Effector memory CD4-positive, alpha-beta T cell (primary cell): Measurements from ENCODE around the gene SETD9.

Experiments
- DNase-seq, 3 donors: peaks; one replicate each; pipeline ENCODE4 v3.0.0-alpha.2; 2020
- H3K27ac ChIP-seq: 2 replicates; pipeline ENCODE4 v1.7.0; 2013; ENCODE audit warnings: mild to moderate bottlenecking, low read length, moderate library complexity; ENCODE audit not compliant: insufficient read depth, poor library complexity, severe bottlenecking
- H3K27me3 ChIP-seq: replicated peaks from 2 replicates; pipeline ENCODE4 v1.7.0; 2013; ENCODE audit warnings: mild to moderate bottlenecking, low read length; ENCODE audit not compliant: insufficient read depth, control insufficient read depth, poor library complexity, severe bottlenecking
- H3K36me3 ChIP-seq: 2 replicates; pipeline ENCODE4 v1.7.0; 2013; ENCODE audit warnings: mild to moderate bottlenecking, low read length, moderate library complexity; ENCODE audit not compliant: control insufficient read depth, insufficient read depth
- H3K4me1 ChIP-seq: 2 replicates; pipeline ENCODE4 v1.7.0; 2013; ENCODE audit warnings: low read length, mild to moderate bottlenecking; ENCODE audit not compliant: control insufficient read depth, insufficient read depth, poor library complexity, severe bottlenecking
- H3K4me3 ChIP-seq: 2 replicates; pipeline ENCODE4 v1.7.0; 2013; ENCODE audit warnings: low read length, low read depth, mild to moderate bottlenecking; ENCODE audit not compliant: insufficient read depth, poor library complexity, severe bottlenecking
- H3K9me3 ChIP-seq: 2 replicates; pipeline ENCODE4 v1.7.0; 2013; ENCODE audit warnings: mild to moderate bottlenecking, low read length, moderate library complexity; ENCODE audit not compliant: control insufficient read depth

SETD9 gene

DNA sequence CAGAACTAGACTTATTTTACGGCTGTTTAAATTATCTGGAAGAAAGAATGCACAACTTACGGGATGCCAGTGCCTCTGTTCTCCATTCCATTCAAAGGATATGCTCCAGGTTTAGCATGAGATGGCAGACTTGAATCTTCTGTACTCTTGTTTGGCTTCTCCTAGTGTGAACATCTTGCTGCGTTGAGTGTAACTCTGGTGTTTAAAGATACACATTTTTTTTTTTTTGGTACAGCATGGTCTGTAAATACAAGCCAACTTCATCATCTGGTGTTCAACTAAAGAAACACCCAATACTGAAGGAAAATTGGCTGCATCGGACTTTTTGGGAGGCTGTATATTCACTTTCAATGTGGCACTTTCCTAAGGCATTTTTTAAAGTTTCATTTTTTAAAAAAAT is 49.9 kb downstream of the SETD9 start:
- Histone ChIP-seq H3K27ac (no peak overlapping the region), H3K27me3 (no peaks in the 10 kb centered on the region), H3K4me1 (no peaks in the 10 kb centered on the region), H3K9me3 (no peaks in the 10 kb centered on the region), H3K36me3 (no peaks in the 10 kb centered on the region), H3K4me3 (no peak overlapping the region)
- no peak for DNase-seq

DNA sequence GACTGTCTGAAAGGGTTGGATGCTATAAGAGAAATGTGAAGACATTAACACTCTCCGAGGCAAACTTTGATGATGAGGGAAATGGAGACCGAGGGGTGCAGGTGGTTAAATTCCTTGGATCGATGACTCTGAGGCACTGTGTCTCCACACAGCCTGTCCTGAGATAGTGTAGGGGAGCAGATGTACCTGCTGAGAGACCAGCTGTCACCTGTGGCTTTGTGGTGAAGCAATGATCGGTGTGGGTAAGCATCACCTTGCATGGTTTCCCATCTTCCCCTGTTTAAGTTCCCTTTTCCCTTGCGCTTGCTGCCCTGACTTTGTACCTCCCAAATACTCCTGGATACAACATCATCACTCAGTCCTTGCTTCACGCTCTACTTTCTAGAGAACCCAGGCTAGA is 52.4 kb downstream of the SETD9 start:
- H3K27me3 ChIP-seq: no peaks in the 10 kb centered on the region
- no peak overlapping the region for H3K27ac ChIP-seq
- no peaks in the 10 kb centered on the region for H3K36me3 ChIP-seq
- no peaks in the 10 kb centered on the region for H3K9me3 ChIP-seq
- DNase-seq: no peak
- H3K4me1 ChIP-seq: no peaks in the 10 kb centered on the region
- H3K4me3 ChIP-seq: no peak overlapping the region

DNA sequence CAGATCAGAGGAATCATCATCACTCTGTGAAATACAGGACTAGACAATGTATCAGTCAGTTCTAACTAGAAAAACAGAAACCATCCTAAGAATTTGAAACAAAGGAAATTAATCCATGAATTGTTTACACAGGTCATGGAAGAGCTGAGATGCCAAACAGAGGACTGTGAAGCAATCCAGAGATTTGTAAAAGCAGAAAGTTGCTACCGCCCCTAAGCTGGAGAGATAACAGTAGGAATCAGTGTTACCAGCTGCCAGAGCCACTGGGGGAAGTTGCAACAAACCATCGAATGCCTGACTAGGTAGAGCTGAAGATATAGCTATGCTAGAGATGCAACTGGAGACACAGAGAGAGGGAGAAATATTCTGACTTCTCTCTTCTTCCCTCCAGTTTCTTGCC is 52.9 kb downstream of the SETD9 start:
- Histone ChIP-seq H3K4me3 (no peak overlapping the region), H3K27me3 (no peaks in the 10 kb centered on the region), H3K9me3 (no peaks in the 10 kb centered on the region), H3K4me1 (no peaks in the 10 kb centered on the region), H3K36me3 (no peaks in the 10 kb centered on the region), H3K27ac (no peak overlapping the region)
- no peak for DNase-seq

GRCh38 chr5:56963246-56963645 is 53.9 kb downstream of the SETD9 start:
- Histone ChIP-seq H3K27ac (no peak overlapping the region), H3K36me3 (no peaks in the 10 kb centered on the region), H3K4me3 (no peak overlapping the region), H3K4me1 (no peaks in the 10 kb centered on the region), H3K27me3 (no peaks in the 10 kb centered on the region), H3K9me3 (no peaks in the 10 kb centered on the region)
- no peak for DNase-seq

DNA sequence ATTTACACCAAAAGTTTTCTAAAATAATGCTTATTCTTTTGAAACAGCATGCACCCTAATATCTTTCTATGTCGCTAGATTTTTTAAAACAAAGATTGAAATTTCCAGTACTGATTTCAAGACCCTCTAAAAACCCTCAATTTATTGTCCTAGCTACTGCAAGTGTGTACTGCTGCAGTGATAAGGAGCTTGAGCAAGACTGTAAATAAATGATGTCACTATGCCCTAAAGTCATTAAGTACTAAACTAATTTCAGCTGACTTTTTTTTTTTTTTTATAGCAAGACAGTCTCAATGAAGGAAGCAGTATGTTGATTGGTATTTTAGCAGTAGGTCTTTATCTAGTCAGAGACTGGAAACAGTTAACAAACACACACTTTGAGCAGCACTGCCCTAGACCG is 54.8 kb downstream of the SETD9 start:
- Histone ChIP-seq H3K4me3 (no peak overlapping the region), H3K9me3 (no peaks in the 10 kb centered on the region), H3K4me1 (no peaks in the 10 kb centered on the region), H3K36me3 (no peaks in the 10 kb centered on the region), H3K27me3 (no peaks in the 10 kb centered on the region), H3K27ac (no peak overlapping the region)
- no peak for DNase-seq
